Peyer's patch (tissue), 4 donors: ENCODE measurements around the gene ACSL1.
"Not testable (repeated sequence)": the region's sequence is repeated elsewhere in the genome, so short reads cannot be mapped to it uniquely, and the experiment has no call there.

ENCODE experiments used
- CTCF ChIP-seq, 6 experiments: fragments of 450-650 bp in 4 of 6; fragments of 200-600 bp in 2 of 6; sonication (generic) in 1 of 6; IDR thresholded peaks; one replicate each; pipeline ENCODE4 v1.5.1; 2017 to 2019; ENCODE audit warnings: antibody characterized with exemption in 6 of 6, mild to moderate bottlenecking in 3 of 6, moderate library complexity in 1 of 6
- POLR2A ChIP-seq, 2 donors: fragments of 450-650 bp; IDR thresholded peaks; one replicate each; pipeline ENCODE4 v1.5.1; 2017; ENCODE audit warnings: antibody characterized with exemption in 2 of 2, mild to moderate bottlenecking in 2 of 2, moderate library complexity in 2 of 2

- not testable (repeated sequence) for TF ChIP-seq CTCF, POLR2A (IDR thresholded peaks at IDR 0.05)
These were observed 86.2 kb downstream of the ACSL1 start for GRCh38 chr4:184739575-184739974.
